Measurements from ENCODE around the gene APBB3. TPM values are rescaled to one million over a fixed set of nuclear protein-coding genes. Genes with fewer than 3 reads are reported as not detected.
"Not testable (repeated sequence)": the region's sequence is repeated elsewhere in the genome, so short reads cannot be mapped to it uniquely, and the experiment has no call there.

APBB3 gene
- polyA plus RNA-seq, 1 donor from 2014 or later: 131 TPM

- H3K9ac ChIP-seq (ENCODE audit: low read length): no peak overlapping the region
- no peak overlapping the region for H3K4me2 ChIP-seq (ENCODE audit: low read length)
- H3K9me3 ChIP-seq (ENCODE audit: low read length): no peaks in the 10 kb centered on the region
- no peaks in the 10 kb centered on the region for H3F3A ChIP-seq (ENCODE audit: insufficient read depth, low read length, poor library complexity, severe bottlenecking)
- no peak overlapping the region for H2AFZ ChIP-seq (ENCODE audit: low read depth, low read length)
- H3K4me3 ChIP-seq (ENCODE audit: low read length): no peak overlapping the region
- no peak for TF ChIP-seq RAD21 (conservative IDR thresholded peaks at IDR 0.05)
- no peak for TF ChIP-seq POLR2AphosphoS5 (IDR thresholded peaks at IDR 0.05)
- TF ChIP-seq CTCF (IDR thresholded peaks at IDR 0.05; ENCODE audit: poor library complexity, severe bottlenecking): no peak
- TF ChIP-seq EP300 (conservative IDR thresholded peaks at IDR 0.05; ENCODE audit: poor library complexity, severe bottlenecking): no peak
- TF ChIP-seq REST (IDR thresholded peaks at IDR 0.05; ENCODE audit: borderline replicate concordance): no peak
- no peak for TF ChIP-seq SMC3 (conservative IDR thresholded peaks at IDR 0.05; ENCODE audit: poor library complexity)
- TF ChIP-seq TAF1 (IDR thresholded peaks at IDR 0.05; ENCODE audit: low read depth): no peak
- no peak for TF ChIP-seq EZH2 (IDR thresholded peaks at IDR 0.05; ENCODE audit: borderline replicate concordance, insufficient read depth, low read length, poor library complexity, severe bottlenecking)
- TF ChIP-seq MXI1 (conservative IDR thresholded peaks at IDR 0.05; ENCODE audit: poor library complexity, severe bottlenecking): no peak
- no peaks in the 10 kb centered on the region for H4K20me1 ChIP-seq (ENCODE audit: insufficient read depth)
- no peak overlapping the region for H3K27ac ChIP-seq (ENCODE audit: low read length)
- no peaks in the 10 kb centered on the region for H3K79me2 ChIP-seq (replicated peaks; ENCODE audit: insufficient read depth, low read length)
- H3K9me2 ChIP-seq (ENCODE audit: insufficient read depth, low read length): no peaks in the 10 kb centered on the region
- no peaks in the 10 kb centered on the region for H3K36me3 ChIP-seq (ENCODE audit: insufficient read depth, low read length)
- no peaks in the 10 kb centered on the region for H3K27me3 ChIP-seq (ENCODE audit: insufficient read depth, low read depth, low read length)
Measured at GRCh38 chr5:140594169-140594568, 29.8 kb upstream of the APBB3 start.

- H3K36me3 ChIP-seq (ENCODE audit: insufficient read depth, low read length); H3K4me3 ChIP-seq (ENCODE audit: low read length); H2AFZ ChIP-seq (ENCODE audit: low read depth, low read length): not testable (repeated sequence)
Measured at GRCh38 chr5:140593070-140593469, 28.7 kb upstream of the APBB3 start.

GRCh38 chr5:140591747-140592372, 27.5 kb upstream of the APBB3 start:
- Histone ChIP-seq H3K27ac (ENCODE audit: low read length) (no peak overlapping the region), H3K4me3 (ENCODE audit: low read length) (no peak overlapping the region), H3K36me3 (ENCODE audit: insufficient read depth, low read length) (no peaks in the 10 kb centered on the region), H3K9me2 (ENCODE audit: insufficient read depth, low read length) (no peaks in the 10 kb centered on the region), H3K9me3 (ENCODE audit: low read length) (no peaks in the 10 kb centered on the region), H3K9ac (ENCODE audit: low read length) (no peak overlapping the region), H3K79me2 (replicated peaks; ENCODE audit: insufficient read depth, low read length) (no peaks in the 10 kb centered on the region), H2AFZ (ENCODE audit: low read depth, low read length) (no peak overlapping the region), H3K27me3 (ENCODE audit: insufficient read depth, low read depth, low read length) (no peaks in the 10 kb centered on the region), H3F3A (ENCODE audit: insufficient read depth, low read length, poor library complexity, severe bottlenecking) (no peaks in the 10 kb centered on the region), H4K20me1 (ENCODE audit: insufficient read depth) (no peaks in the 10 kb centered on the region), H3K4me2 (ENCODE audit: low read length) (no peak overlapping the region)
- TF ChIP-seq REST (IDR thresholded peaks at IDR 0.05; ENCODE audit: borderline replicate concordance) (no peak), EZH2 (IDR thresholded peaks at IDR 0.05; ENCODE audit: borderline replicate concordance, insufficient read depth, low read length, poor library complexity, severe bottlenecking) (no peak), TAF1 (IDR thresholded peaks at IDR 0.05; ENCODE audit: low read depth) (no peak), POLR2AphosphoS5 (IDR thresholded peaks at IDR 0.05) (no peak), EP300 (conservative IDR thresholded peaks at IDR 0.05; ENCODE audit: poor library complexity, severe bottlenecking) (no peak), RAD21 (conservative IDR thresholded peaks at IDR 0.05) (no peak)

More at GRCh38 chr5:140593070-140593469, 28.7 kb upstream of the APBB3 start:
- H3K9me3 ChIP-seq (ENCODE audit: low read length); H3K9ac ChIP-seq (ENCODE audit: low read length); H3K9me2 ChIP-seq (ENCODE audit: insufficient read depth, low read length); H3F3A ChIP-seq (ENCODE audit: insufficient read depth, low read length, poor library complexity, severe bottlenecking); H3K27me3 ChIP-seq (ENCODE audit: insufficient read depth, low read depth, low read length); H3K27ac ChIP-seq (ENCODE audit: low read length); H3K79me2 ChIP-seq (replicated peaks; ENCODE audit: insufficient read depth, low read length); H4K20me1 ChIP-seq (ENCODE audit: insufficient read depth); H3K4me2 ChIP-seq (ENCODE audit: low read length): not testable (repeated sequence)

Data from neural cell (in vitro differentiated cells).